PC-3 (cell line): ENCODE measurements around the gene SCML1. TPM values are rescaled to one million over a fixed set of nuclear protein-coding genes. Genes with fewer than 3 reads are reported as not detected.

Source experiments
- ATAC-seq: fragments of 200-7000 bp; cut with Tn5 transposase; 2 replicates; pipeline ENCODE4 v1.9.1; 2020; ENCODE audit warnings: mild to moderate bottlenecking, moderate library complexity
- BruUV-seq: library from RNA; stranded (reverse); fragments of 400-500 nt; replicated peaks from 2 replicates; lab custom pipeline; 2021; lab: Mats Ljungman, UMichigan
- CTCF ChIA-PET: fragments of 300-600 bp; sonication (Branson Sonifier 250); formaldehyde crosslinking; loops from one replicate; lab custom pipeline; 2022; ENCODE audit warnings: antibody characterized with exemption; lab: Charles Lee
- POLR2A ChIA-PET: fragments of 300-600 bp; sonication (Branson Sonifier 250); formaldehyde crosslinking; loops from one replicate; lab custom pipeline; 2022; ENCODE audit warnings: antibody characterized with exemption; ENCODE audit not compliant: unreplicated experiment; lab: Charles Lee
- DNase-seq: peaks from one replicate; pipeline ENCODE4 v3.0.0-alpha.2; 2015
- H2AFZ ChIP-seq: fragments of 300-600 bp; sonication (generic); 2 replicates; pipeline ENCODE4 v1.6.0; 2016; ENCODE audit warnings: antibody characterized with exemption, low read length
- H3F3A ChIP-seq: fragments of 300-600 bp; sonication (generic); one replicate; pipeline ENCODE4 v1.6.0; 2017; ENCODE audit warnings: antibody characterized with exemption, low read length, control low read depth, mild to moderate bottlenecking; ENCODE audit not compliant: unreplicated experiment
- H3K27ac ChIP-seq: fragments of 300-600 bp; sonication (generic); 2 replicates; pipeline ENCODE4 v1.5.1; 2016; ENCODE audit warnings: mild to moderate bottlenecking, low read length
- H3K27me3 ChIP-seq: fragments of 300-600 bp; sonication (generic); 2 replicates; pipeline ENCODE4 v1.6.1; 2016; ENCODE audit warnings: low read length, mixed read lengths
- H3K36me3 ChIP-seq: fragments of 300-600 bp; sonication (generic); 2 replicates; pipeline ENCODE4 v1.6.1; 2016; ENCODE audit warnings: low read depth, mixed run types, low read length, mixed read lengths
- H3K4me1 ChIP-seq: fragments of 300-600 bp; sonication (generic); 2 replicates; pipeline ENCODE4 v1.5.1; 2016; ENCODE audit warnings: low read length; ENCODE audit not compliant: insufficient read depth
- H3K4me2 ChIP-seq: fragments of 300-600 bp; sonication (generic); 2 replicates; pipeline ENCODE4 v1.6.0; 2016; ENCODE audit warnings: low read length
- H3K4me3 ChIP-seq: fragments of 300-600 bp; sonication (generic); 2 replicates; pipeline ENCODE4 v1.5.1; 2016; ENCODE audit warnings: mild to moderate bottlenecking, low read length, mixed read lengths
- H3K79me2 ChIP-seq: fragments of 300-600 bp; sonication (generic); 2 replicates; pipeline ENCODE4 v1.6.1; 2017; ENCODE audit warnings: low read length, mixed read lengths
- H3K9ac ChIP-seq: fragments of 300-600 bp; sonication (generic); 2 replicates; pipeline ENCODE4 v1.6.0; 2016; ENCODE audit warnings: mild to moderate bottlenecking, low read length
- H3K9me2 ChIP-seq: fragments of 300-600 bp; sonication (generic); replicated peaks from 2 replicates; pipeline ENCODE4 v1.6.1; 2016; ENCODE audit warnings: mixed run types, low read length, mixed read lengths
- H3K9me3 ChIP-seq: fragments of 300-600 bp; sonication (generic); 2 replicates; pipeline ENCODE4 v1.6.1; 2016; ENCODE audit warnings: low read length, mixed read lengths
- H4K20me1 ChIP-seq: fragments of 300-600 bp; sonication (generic); 2 replicates; pipeline ENCODE4 v1.6.1; 2016; ENCODE audit warnings: low read length, mixed read lengths
- EZH2 ChIP-seq: fragments of 300-600 bp; sonication (generic); IDR thresholded peaks from one replicate; pipeline ENCODE4 v1.6.1; 2017; ENCODE audit warnings: antibody characterized with exemption, mild to moderate bottlenecking, low read length; ENCODE audit not compliant: unreplicated experiment
- EZH2phosphoT487 ChIP-seq: fragments of 300-600 bp; sonication (generic); IDR thresholded peaks from 2 replicates; pipeline ENCODE4 v1.6.1; 2018; ENCODE audit warnings: mild to moderate bottlenecking, antibody characterized with exemption, low read length, borderline replicate concordance
- intact Hi-C: fragments of 100-400 bp; cut with micrococcal nuclease; formaldehyde crosslinking; loops from 2 replicates; pipeline ENCODE4 v1.9.0; 2023
- total RNA-seq: library from RNA; depleted of rRNA; stranded (reverse); fragments of >200 nt; gene quantifications from 2 replicates; pipeline ENCODE4 v1.2.3, GENCODE V29; 2014
- TF ChIP-seq, protein P1 (sequence below): fragments of 300-600 bp; sonication (generic); conservative IDR thresholded peaks from 2 replicates; pipeline ENCODE4 v1.5.1; 2017; ENCODE audit warnings: antibody characterized with exemption, low read depth, mild to moderate bottlenecking, low read length

The SCML1 gene
- total RNA-seq, 1 experiment from 2014 or later = 13.0 TPM

DNA sequence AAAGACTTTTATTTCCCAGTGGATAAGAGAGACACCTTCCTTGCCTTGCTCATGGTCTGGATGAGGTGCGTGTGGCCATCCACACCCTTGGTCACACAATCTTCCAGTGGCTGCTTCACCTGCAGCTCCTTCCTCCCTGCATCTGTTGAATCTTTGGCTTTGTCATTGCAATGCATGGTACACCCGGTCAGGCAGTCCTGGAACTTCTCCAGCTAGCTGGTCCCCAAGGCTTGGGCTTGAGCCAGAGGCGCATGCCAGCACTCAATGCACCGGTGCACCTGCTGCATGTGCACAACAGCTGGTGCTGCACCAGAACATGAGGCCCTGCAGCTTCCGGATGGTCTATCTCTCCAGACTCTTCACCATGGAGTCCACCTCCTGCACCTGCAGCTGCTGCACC lies 31.7 kb downstream of the SCML1 start:
- H3K9ac ChIP-seq = no peak overlapping the region
- H3K27ac ChIP-seq = no peak overlapping the region
- H3K9me2 ChIP-seq = no peaks in the 10 kb centered on the region
- peaks cover 23% of the 10 kb centered on the region for H3K27me3 ChIP-seq
- TF ChIP-seq EZH2phosphoT487 (no peak), EZH2 (no peak)
- TF ChIP-seq, protein P1, sequence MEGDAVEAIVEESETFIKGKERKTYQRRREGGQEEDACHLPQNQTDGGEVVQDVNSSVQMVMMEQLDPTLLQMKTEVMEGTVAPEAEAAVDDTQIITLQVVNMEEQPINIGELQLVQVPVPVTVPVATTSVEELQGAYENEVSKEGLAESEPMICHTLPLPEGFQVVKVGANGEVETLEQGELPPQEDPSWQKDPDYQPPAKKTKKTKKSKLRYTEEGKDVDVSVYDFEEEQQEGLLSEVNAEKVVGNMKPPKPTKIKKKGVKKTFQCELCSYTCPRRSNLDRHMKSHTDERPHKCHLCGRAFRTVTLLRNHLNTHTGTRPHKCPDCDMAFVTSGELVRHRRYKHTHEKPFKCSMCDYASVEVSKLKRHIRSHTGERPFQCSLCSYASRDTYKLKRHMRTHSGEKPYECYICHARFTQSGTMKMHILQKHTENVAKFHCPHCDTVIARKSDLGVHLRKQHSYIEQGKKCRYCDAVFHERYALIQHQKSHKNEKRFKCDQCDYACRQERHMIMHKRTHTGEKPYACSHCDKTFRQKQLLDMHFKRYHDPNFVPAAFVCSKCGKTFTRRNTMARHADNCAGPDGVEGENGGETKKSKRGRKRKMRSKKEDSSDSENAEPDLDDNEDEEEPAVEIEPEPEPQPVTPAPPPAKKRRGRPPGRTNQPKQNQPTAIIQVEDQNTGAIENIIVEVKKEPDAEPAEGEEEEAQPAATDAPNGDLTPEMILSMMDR = no peak
- H2AFZ ChIP-seq = no peak overlapping the region
- no peaks in the 10 kb centered on the region for H3K79me2 ChIP-seq
- ChIA-PET POLR2A (no interaction called here), CTCF (no interaction called here)
- H3K4me2 ChIP-seq = no peak overlapping the region
- no TSS peak for BruUV-seq
- DNase-seq (no peak), ATAC-seq (no peak)
- no peaks in the 10 kb centered on the region for H3K9me3 ChIP-seq
- H3K4me3 ChIP-seq = no peak overlapping the region
- H4K20me1 ChIP-seq = no peaks in the 10 kb centered on the region
- intact Hi-C loops = no loop called here
- H3F3A ChIP-seq = no peaks in the 10 kb centered on the region
- no peaks in the 10 kb centered on the region for H3K4me1 ChIP-seq
- H3K36me3 ChIP-seq = no peaks in the 10 kb centered on the region

DNA sequence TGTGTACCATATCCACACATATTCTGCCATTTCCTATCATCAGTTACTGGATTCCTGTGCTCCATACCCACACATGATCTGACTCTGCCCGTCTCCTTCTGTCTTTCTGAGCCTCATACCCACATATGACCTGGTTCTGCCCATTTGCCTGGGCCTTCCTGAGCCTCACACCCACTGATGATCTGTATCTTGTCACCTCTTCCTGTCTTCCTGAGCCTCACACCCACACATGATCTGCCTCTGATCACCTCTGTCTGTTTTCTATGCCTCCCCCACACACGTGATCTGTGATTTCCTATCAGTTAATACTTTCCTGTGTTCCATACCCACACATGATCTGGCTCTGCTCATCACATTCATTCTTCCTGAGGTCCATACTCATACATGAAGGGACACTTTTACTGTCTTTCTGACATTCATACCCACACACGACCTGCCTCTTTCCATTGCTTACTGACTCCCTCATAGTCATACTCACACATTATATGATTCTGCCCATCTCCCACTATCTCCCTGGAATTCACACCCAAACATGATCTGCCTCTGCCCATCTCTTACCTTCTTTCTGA lies 32.5 kb downstream of the SCML1 start:
- no peak overlapping the region for H2AFZ ChIP-seq
- intact Hi-C loops = no loop called here

GRCh38 chrX:17773221-17773876 lies 36.1 kb downstream of the SCML1 start:
- no TSS peak for BruUV-seq
- H3K36me3 ChIP-seq = no peaks in the 10 kb centered on the region
- H2AFZ ChIP-seq = no peak overlapping the region
- H3K27ac ChIP-seq = no peak overlapping the region
- H3K4me2 ChIP-seq = no peak overlapping the region
- ChIA-PET POLR2A (no interaction called here), CTCF (no interaction called here)
- H3K9me3 ChIP-seq = no peaks in the 10 kb centered on the region
- TF ChIP-seq EZH2 (no peak), EZH2phosphoT487 (no peak)
- TF ChIP-seq, protein P1 = no peak
- H3K27me3 ChIP-seq = peaks cover 21% of the 10 kb centered on the region
- no peaks in the 10 kb centered on the region for H3K4me1 ChIP-seq
- ATAC-seq = no peak
- intact Hi-C loops = no loop called here
- no peaks in the 10 kb centered on the region for H3K9me2 ChIP-seq
- no peaks in the 10 kb centered on the region for H4K20me1 ChIP-seq
- H3K9ac ChIP-seq = no peak overlapping the region
- H3F3A ChIP-seq = no peaks in the 10 kb centered on the region
- no peak overlapping the region for H3K4me3 ChIP-seq
- no peak for DNase-seq
- no peaks in the 10 kb centered on the region for H3K79me2 ChIP-seq

More for the DNA sequence above, 32.5 kb downstream of the SCML1 start:
- no peaks in the 10 kb centered on the region for H3K9me2 ChIP-seq
- ATAC-seq (no peak), DNase-seq (no peak)
- H3F3A ChIP-seq = no peaks in the 10 kb centered on the region
- no peaks in the 10 kb centered on the region for H3K9me3 ChIP-seq
- H3K4me1 ChIP-seq = no peaks in the 10 kb centered on the region
- no TSS peak for BruUV-seq
- no peaks in the 10 kb centered on the region for H3K79me2 ChIP-seq
- no peak overlapping the region for H3K27ac ChIP-seq
- TF ChIP-seq EZH2 = no peak
- peaks cover 27% of the 10 kb centered on the region for H3K27me3 ChIP-seq
- no peaks in the 10 kb centered on the region for H3K36me3 ChIP-seq
- H3K9ac ChIP-seq = no peak overlapping the region
- H4K20me1 ChIP-seq = no peaks in the 10 kb centered on the region
- ChIA-PET POLR2A (no interaction called here), CTCF (no interaction called here)
- H3K4me3 ChIP-seq = no peak overlapping the region
- no peak overlapping the region for H3K4me2 ChIP-seq
